ENCODE measurements around the gene SORBS1. TPM values are rescaled to one million over a fixed set of nuclear protein-coding genes. Genes with fewer than 3 reads are reported as not detected.

SORBS1 gene
- total and polyA plus RNA-seq, 2 experiments from 2014 or later: 11.0 to 20.6 TPM

DNA sequence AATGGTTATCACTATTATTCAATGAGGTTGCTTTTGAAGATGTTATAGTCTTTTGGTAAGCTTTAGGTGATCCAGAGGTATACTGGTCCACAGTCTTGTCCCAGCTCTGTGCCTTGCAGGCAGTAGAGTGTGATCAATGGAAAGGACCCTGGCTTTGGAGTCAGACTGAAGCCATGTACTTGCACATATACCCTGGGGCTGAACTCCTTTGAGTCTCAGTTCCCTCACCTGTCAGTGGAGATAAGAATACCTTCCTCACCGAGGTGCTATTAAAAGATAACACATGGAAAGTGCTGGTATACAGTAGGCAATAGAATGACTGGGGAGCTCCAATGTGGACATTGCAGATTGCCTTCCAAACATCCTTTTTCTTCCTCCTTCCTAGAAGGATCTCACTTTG lies 254.3 kb downstream of the SORBS1 start:
- Histone ChIP-seq H3K27me3 (no peaks in the 10 kb centered on the region), H3K4me1 (ENCODE audit: low read depth) (peaks cover 45% of the 10 kb centered on the region), H3K27ac (no peak overlapping the region), H3K4me3 (no peak overlapping the region), H3K9me3 (ENCODE audit: low read depth) (no peaks in the 10 kb centered on the region), H3K36me3 (no peaks in the 10 kb centered on the region)
- TF ChIP-seq CTCF (IDR thresholded peaks at IDR 0.05; ENCODE audit: low read depth, low read length): no peak
- DNase-seq (ENCODE audit: low read depth in 1 of 2, low spot score in 1 of 2): no peak

- no peaks in the 10 kb centered on the region for H3K36me3 ChIP-seq
- H3K27ac ChIP-seq: no peak overlapping the region
- H3K4me1 ChIP-seq (ENCODE audit: low read depth): peaks cover 44% of the 10 kb centered on the region
- DNase-seq (ENCODE audit: low read depth in 1 of 2, low spot score in 1 of 2): no peak
- no peak for TF ChIP-seq CTCF (IDR thresholded peaks at IDR 0.05; ENCODE audit: low read depth, low read length)
- H3K4me3 ChIP-seq: no peak overlapping the region
- no peaks in the 10 kb centered on the region for H3K27me3 ChIP-seq
- H3K9me3 ChIP-seq (ENCODE audit: low read depth): no peaks in the 10 kb centered on the region
These were observed 254.9 kb downstream of the SORBS1 start for GRCh38 chr10:95306318-95306650.

DNA sequence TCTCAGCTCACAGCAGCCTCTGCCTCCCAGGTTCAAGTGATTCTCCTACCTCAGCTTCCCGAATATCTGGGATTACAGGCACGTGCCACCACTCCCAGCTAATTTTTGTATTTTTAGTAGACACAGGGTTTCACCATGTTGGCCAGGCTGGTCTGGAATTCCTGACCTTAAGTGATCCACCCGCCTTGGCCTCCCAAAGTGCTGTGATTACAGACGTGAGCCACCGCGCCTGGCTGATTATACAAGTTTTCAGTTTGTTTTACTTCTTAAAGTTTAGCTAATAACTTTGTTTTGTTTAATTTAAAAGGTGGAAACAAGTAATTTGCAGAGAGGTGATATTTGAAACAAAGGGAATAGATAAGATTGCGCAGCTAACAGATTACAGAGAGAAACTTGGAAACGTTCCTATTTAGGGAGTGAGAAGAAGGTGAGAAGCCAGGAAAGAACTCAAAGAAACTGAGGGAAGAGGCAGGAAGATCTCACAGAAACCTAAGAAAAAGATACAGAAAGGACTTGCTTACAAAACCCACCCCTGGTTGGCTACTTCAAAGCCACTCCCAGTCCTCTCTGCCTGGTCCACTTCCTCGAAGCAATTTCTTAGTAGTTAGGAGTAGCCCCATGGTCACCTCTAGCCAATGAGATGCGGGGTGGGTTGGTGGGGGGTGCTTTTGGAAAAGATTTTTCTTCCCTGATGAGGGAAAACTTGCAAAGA lies 255.4 kb downstream of the SORBS1 start:
- no peaks in the 10 kb centered on the region for H3K27me3 ChIP-seq
- DNase-seq (ENCODE audit: low read depth in 1 of 2, low spot score in 1 of 2): peak in 1 of 2 donors; percentile 58
- H3K27ac ChIP-seq: no peak overlapping the region
- H3K4me3 ChIP-seq: no peak overlapping the region
- H3K9me3 ChIP-seq (ENCODE audit: low read depth): no peaks in the 10 kb centered on the region
- no peak for TF ChIP-seq CTCF (IDR thresholded peaks at IDR 0.05; ENCODE audit: low read depth, low read length)
- H3K4me1 ChIP-seq (ENCODE audit: low read depth): peaks cover 44% of the 10 kb centered on the region
- H3K36me3 ChIP-seq: no peaks in the 10 kb centered on the region

- H3K27me3 ChIP-seq: no peaks in the 10 kb centered on the region
- peak overlapping the region; percentile 41 for H3K27ac ChIP-seq
- no peaks in the 10 kb centered on the region for H3K36me3 ChIP-seq
- H3K4me3 ChIP-seq: no peak overlapping the region
- no peak for DNase-seq (ENCODE audit: low read depth in 1 of 2, low spot score in 1 of 2)
- H3K9me3 ChIP-seq (ENCODE audit: low read depth): no peaks in the 10 kb centered on the region
- H3K4me1 ChIP-seq (ENCODE audit: low read depth): peaks cover 44% of the 10 kb centered on the region
- TF ChIP-seq CTCF (IDR thresholded peaks at IDR 0.05; ENCODE audit: low read depth, low read length): no peak
These were observed 256.2 kb downstream of the SORBS1 start for GRCh38 chr10:95304976-95305375.

DNA sequence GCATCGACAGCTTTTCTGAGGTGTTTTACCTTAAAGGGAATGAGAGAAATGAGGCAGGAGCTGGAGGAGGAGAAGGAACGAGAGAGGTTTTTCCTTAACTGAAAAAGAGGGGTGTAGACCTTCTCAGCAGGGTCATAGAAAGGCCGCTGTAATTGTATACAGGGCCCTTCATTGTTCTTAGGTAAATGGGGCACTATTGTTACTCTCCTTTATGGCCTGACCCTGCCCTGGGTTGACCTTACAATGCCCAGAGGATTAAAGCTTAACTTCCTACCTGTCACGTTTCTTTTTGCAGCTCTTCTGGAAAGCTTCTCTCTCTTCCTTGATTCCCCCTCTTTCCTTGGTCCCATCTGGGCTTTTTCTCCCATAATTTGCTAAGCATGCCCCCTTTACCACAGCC lies 256.7 kb downstream of the SORBS1 start:
- no peaks in the 10 kb centered on the region for H3K9me3 ChIP-seq (ENCODE audit: low read depth)
- no peaks in the 10 kb centered on the region for H3K27me3 ChIP-seq
- DNase-seq (ENCODE audit: low read depth in 1 of 2, low spot score in 1 of 2): no peak
- H3K36me3 ChIP-seq: no peaks in the 10 kb centered on the region
- peak overlapping the region; percentile 41 for H3K27ac ChIP-seq
- no peak for TF ChIP-seq CTCF (IDR thresholded peaks at IDR 0.05; ENCODE audit: low read depth, low read length)
- no peak overlapping the region for H3K4me3 ChIP-seq
- H3K4me1 ChIP-seq (ENCODE audit: low read depth): peaks cover 44% of the 10 kb centered on the region
